H9 (cell line): ENCODE measurements around the gene SYT17. TPM values are rescaled to one million over a fixed set of nuclear protein-coding genes. Genes with fewer than 3 reads are reported as not detected.

ENCODE experiments used
- DNase-seq: peaks from one replicate; pipeline ENCODE4 v3.0.0-alpha.2; 2017
- H2AFZ ChIP-seq: one replicate; pipeline ENCODE4 v1.6.1; 2013; ENCODE audit warnings: mild to moderate bottlenecking, low read length, control low read depth, moderate library complexity
- H2AK5ac ChIP-seq: 2 replicates; pipeline ENCODE4 v1.6.1; 2013; ENCODE audit warnings: low read length, control low read depth, mixed read lengths; ENCODE audit not compliant: insufficient read length
- H2BK120ac ChIP-seq: one replicate; pipeline ENCODE4 v1.6.1; 2013; ENCODE audit warnings: low read depth, mild to moderate bottlenecking, low read length, control low read depth, inconsistent platforms; ENCODE audit not compliant: poor library complexity, severe bottlenecking
- H2BK12ac ChIP-seq: 2 replicates; pipeline ENCODE4 v1.6.1; 2013; ENCODE audit warnings: low read length, control low read depth, mixed read lengths, low read depth; ENCODE audit not compliant: insufficient read length
- H2BK15ac ChIP-seq: 2 replicates; pipeline ENCODE4 v1.6.1; 2013; ENCODE audit warnings: low read depth, low read length, control low read depth
- H2BK20ac ChIP-seq: one replicate; pipeline ENCODE4 v1.6.1; 2013; ENCODE audit warnings: low read depth, mild to moderate bottlenecking, low read length, control low read depth, inconsistent platforms; ENCODE audit not compliant: poor library complexity, severe bottlenecking
- H2BK5ac ChIP-seq: 2 replicates; pipeline ENCODE4 v1.6.1; 2013; ENCODE audit warnings: low read length, control low read depth, mixed read lengths; ENCODE audit not compliant: insufficient read length
- H3K14ac ChIP-seq: 2 replicates; pipeline ENCODE4 v1.6.1; 2013; ENCODE audit warnings: low read length, control low read depth; ENCODE audit not compliant: insufficient read depth
- H3K18ac ChIP-seq: 2 replicates; pipeline ENCODE4 v1.6.1; 2013; ENCODE audit warnings: low read depth, mild to moderate bottlenecking, mixed read lengths, low read length, control low read depth; ENCODE audit not compliant: insufficient read length
- H3K23ac ChIP-seq: 2 replicates; pipeline ENCODE4 v1.6.1; 2013; ENCODE audit warnings: low read length, control low read depth, mixed read lengths, low read depth; ENCODE audit not compliant: insufficient read length
- H3K23me2 ChIP-seq: 2 replicates; pipeline ENCODE4 v1.6.1; 2013; ENCODE audit warnings: low read depth, mild to moderate bottlenecking, mixed read lengths, low read length, control low read depth; ENCODE audit not compliant: insufficient read length, poor library complexity, severe bottlenecking
- H3K27ac ChIP-seq: 2 replicates; pipeline ENCODE4 v1.5.1; 2013; ENCODE audit warnings: low read length, control low read depth, mixed read lengths, low read depth; ENCODE audit not compliant: insufficient read length
- H3K27me3 ChIP-seq: 2 replicates; pipeline ENCODE4 v1.6.1; 2013; ENCODE audit warnings: low read length, control low read depth, inconsistent platforms; ENCODE audit not compliant: insufficient read depth
- H3K4ac ChIP-seq: 2 replicates; pipeline ENCODE4 v1.6.1; 2013; ENCODE audit warnings: low read depth, mild to moderate bottlenecking, control low read depth, inconsistent platforms, low read length, moderate library complexity
- H3K4me1 ChIP-seq: 2 replicates; pipeline ENCODE4 v1.6.1; 2013; ENCODE audit warnings: low read length, control low read depth, inconsistent platforms; ENCODE audit not compliant: insufficient read depth
- H3K4me2 ChIP-seq: 2 replicates; pipeline ENCODE4 v1.6.1; 2013; ENCODE audit warnings: low read length, control low read depth, mixed read lengths; ENCODE audit not compliant: insufficient read length, insufficient read depth
- H3K56ac ChIP-seq: 2 replicates; pipeline ENCODE4 v1.6.1; 2013; ENCODE audit warnings: low read depth, mild to moderate bottlenecking, mixed read lengths, low read length, control low read depth; ENCODE audit not compliant: insufficient read length
- H3K79me1 ChIP-seq: 2 replicates; pipeline ENCODE4 v1.6.1; 2013; ENCODE audit warnings: low read depth, mild to moderate bottlenecking, moderate library complexity, low read length, control low read depth, inconsistent platforms; ENCODE audit not compliant: insufficient read depth, poor library complexity, severe bottlenecking
- H3K79me2 ChIP-seq: 2 replicates; pipeline ENCODE4 v1.6.1; 2013; ENCODE audit warnings: low read length, control low read depth, inconsistent platforms; ENCODE audit not compliant: insufficient read depth
- H3K9ac ChIP-seq: 2 replicates; pipeline ENCODE4 v1.6.1; 2013; ENCODE audit warnings: low read length, control low read depth, mixed read lengths; ENCODE audit not compliant: insufficient read length; ENCODE audit errors: extremely low read depth
- H3K9me3 ChIP-seq: one replicate; pipeline ENCODE4 v1.6.1; 2013; ENCODE audit warnings: low read depth, low read length, inconsistent platforms; ENCODE audit not compliant: control insufficient read depth
- H3T11ph ChIP-seq: one replicate; pipeline ENCODE4 v1.6.1; 2013; ENCODE audit warnings: mild to moderate bottlenecking, low read length, control low read depth, inconsistent platforms
- H4K20me1 ChIP-seq: one replicate; pipeline ENCODE4 v1.6.1; 2013; ENCODE audit not compliant: control insufficient read depth, insufficient read length, insufficient read depth
- H4K5ac ChIP-seq: 2 replicates; pipeline ENCODE4 v1.6.1; 2013; ENCODE audit warnings: low read depth, mild to moderate bottlenecking, mixed read lengths, low read length, control low read depth; ENCODE audit not compliant: insufficient read length
- H4K8ac ChIP-seq: replicated peaks from 2 replicates; pipeline ENCODE4 v1.6.1; 2013; ENCODE audit warnings: low read length, control low read depth, mixed read lengths, low read depth; ENCODE audit not compliant: insufficient read length
- H4K91ac ChIP-seq: 2 replicates; pipeline ENCODE4 v1.6.1; 2013; ENCODE audit warnings: low read depth, mild to moderate bottlenecking, moderate library complexity, mixed read lengths, low read length, control low read depth; ENCODE audit not compliant: insufficient read length
- H3K27ac Mint-ChIP-seq, 3 experiments: 2 replicates in 2 of 3; 3 replicates in 1 of 3; pipeline ENCODE4 v1.8.0; 2020 to 2021; ENCODE audit warnings: mixed read lengths in 3 of 3, mild to moderate bottlenecking in 1 of 3, moderate library complexity in 1 of 3
- H3K27me3 Mint-ChIP-seq: 2 replicates; pipeline ENCODE4 v1.8.0; 2021; ENCODE audit warnings: low read depth, mild to moderate bottlenecking, moderate library complexity, mixed read lengths
- H3K36me3 Mint-ChIP-seq, 3 experiments: 2 replicates in 2 of 3; 3 replicates in 1 of 3; pipeline ENCODE4 v1.8.0; 2020 to 2021; ENCODE audit warnings: low read depth in 3 of 3, mixed read lengths in 3 of 3; ENCODE audit not compliant: insufficient read depth in 1 of 3
- H3K4me1 Mint-ChIP-seq, 2 experiments: 2 replicates each; pipeline ENCODE4 v1.8.0; 2020; ENCODE audit warnings: mixed read lengths in 2 of 2
- H3K4me3 Mint-ChIP-seq, 2 experiments: 2 replicates in 1 of 2; 3 replicates in 1 of 2; pipeline ENCODE4 v1.8.0; 2020 to 2021; ENCODE audit warnings: mild to moderate bottlenecking in 2 of 2, mixed read lengths in 2 of 2, moderate library complexity in 1 of 2
- H3K9me3 Mint-ChIP-seq, 2 experiments: 2 replicates in 1 of 2; 3 replicates in 1 of 2; pipeline ENCODE4 v1.8.0; 2020; ENCODE audit warnings: mild to moderate bottlenecking in 2 of 2, mixed read lengths in 2 of 2, moderate library complexity in 1 of 2
- whole genome bisulfite sequencing: extraction: QIAGEN DNeasy Blood & Tissue Kit; methylation state at CpG from one replicate; pipeline ENCODE4 v1.1.7; 2013; ENCODE audit warnings: missing lambda C conversion rate, low lambda C conversion rate, mixed read lengths; ENCODE audit not compliant: insufficient read length; ENCODE audit errors: extremely low coverage; 5-methylcytosine and 5-hydroxymethylcytosine counted together
- total RNA-seq: library from RNA; stranded (reverse); gene quantifications from 2 replicates; pipeline ENCODE4 v1.2.1, GENCODE V29; 2021
- TF ChIP-seq, protein P1 (sequence below): fragments of 200-600 bp; sonication (generic); conservative IDR thresholded peaks from 3 replicates; pipeline ENCODE4 v1.8.0; 2021; ENCODE audit warnings: antibody characterized with exemption, mild to moderate bottlenecking

Gene SYT17
- total RNA-seq, 1 experiment from 2014 or later = 3.0 TPM

DNA sequence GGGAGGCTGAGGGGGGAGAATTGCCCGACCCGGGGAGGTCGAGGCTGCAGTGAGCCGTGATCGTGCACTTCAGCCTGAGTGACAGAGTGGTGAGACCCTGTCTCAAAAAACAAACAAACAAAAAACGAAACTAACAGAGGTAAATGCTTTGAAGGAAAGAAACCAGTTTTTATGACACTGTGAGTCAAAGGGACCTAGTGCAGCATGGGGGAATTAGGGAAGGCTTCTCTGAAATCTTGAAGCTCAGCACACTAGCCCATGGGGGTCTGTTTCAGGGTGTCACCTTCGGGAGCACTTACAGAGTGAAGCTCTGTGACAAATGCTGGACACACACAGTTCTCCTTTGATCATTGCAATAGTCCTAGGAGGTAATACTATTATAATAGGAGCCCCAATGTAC, 37.7 kb upstream of the SYT17 start:
- TF ChIP-seq, protein P1, sequence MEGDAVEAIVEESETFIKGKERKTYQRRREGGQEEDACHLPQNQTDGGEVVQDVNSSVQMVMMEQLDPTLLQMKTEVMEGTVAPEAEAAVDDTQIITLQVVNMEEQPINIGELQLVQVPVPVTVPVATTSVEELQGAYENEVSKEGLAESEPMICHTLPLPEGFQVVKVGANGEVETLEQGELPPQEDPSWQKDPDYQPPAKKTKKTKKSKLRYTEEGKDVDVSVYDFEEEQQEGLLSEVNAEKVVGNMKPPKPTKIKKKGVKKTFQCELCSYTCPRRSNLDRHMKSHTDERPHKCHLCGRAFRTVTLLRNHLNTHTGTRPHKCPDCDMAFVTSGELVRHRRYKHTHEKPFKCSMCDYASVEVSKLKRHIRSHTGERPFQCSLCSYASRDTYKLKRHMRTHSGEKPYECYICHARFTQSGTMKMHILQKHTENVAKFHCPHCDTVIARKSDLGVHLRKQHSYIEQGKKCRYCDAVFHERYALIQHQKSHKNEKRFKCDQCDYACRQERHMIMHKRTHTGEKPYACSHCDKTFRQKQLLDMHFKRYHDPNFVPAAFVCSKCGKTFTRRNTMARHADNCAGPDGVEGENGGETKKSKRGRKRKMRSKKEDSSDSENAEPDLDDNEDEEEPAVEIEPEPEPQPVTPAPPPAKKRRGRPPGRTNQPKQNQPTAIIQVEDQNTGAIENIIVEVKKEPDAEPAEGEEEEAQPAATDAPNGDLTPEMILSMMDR = no peak
- H3K79me1 ChIP-seq = no peaks in the 10 kb centered on the region
- H3K14ac ChIP-seq = no peak overlapping the region
- H2BK20ac ChIP-seq = no peak overlapping the region
- H3K4me1 Mint-ChIP-seq = peaks cover 19 to 20% of the 10 kb centered on the region in 2 experiments
- H3K27me3 ChIP-seq = no peaks in the 10 kb centered on the region
- DNase-seq = no peak
- no peak overlapping the region for H3K4ac ChIP-seq
- H3T11ph ChIP-seq = no peak overlapping the region
- no peak overlapping the region for H2BK12ac ChIP-seq
- no CpG with 5 or more reads among the region's 7 CpGs for WGBS
- no peaks in the 10 kb centered on the region for H3K36me3 Mint-ChIP-seq
- H3K27ac Mint-ChIP-seq = peak overlapping the region in 1 of 3 experiments; percentile 27; a peak in 2 of 7 replicates
- no peaks in the 10 kb centered on the region for H4K20me1 ChIP-seq
- no peak overlapping the region for H4K8ac ChIP-seq
- H2AFZ ChIP-seq = no peak overlapping the region
- H3K27me3 Mint-ChIP-seq = peaks cover 3% of the 10 kb centered on the region; the same call in 1 of the 2 replicates
- H2BK120ac ChIP-seq = no peak overlapping the region
- H3K23ac ChIP-seq = no peak overlapping the region
- H3K79me2 ChIP-seq = no peaks in the 10 kb centered on the region
- H3K4me3 Mint-ChIP-seq = no peak overlapping the region
- H3K23me2 ChIP-seq = peaks cover 3% of the 10 kb centered on the region
- H4K91ac ChIP-seq = no peak overlapping the region
- H4K5ac ChIP-seq = no peak overlapping the region
- H3K18ac ChIP-seq = no peak overlapping the region
- no peak overlapping the region for H2BK15ac ChIP-seq
- peaks cover 7% of the 10 kb centered on the region in 2 experiments; a peak in 3 of 5 replicates for H3K9me3 Mint-ChIP-seq
- no peak overlapping the region for H3K27ac ChIP-seq
- no peak overlapping the region for H2BK5ac ChIP-seq
- peaks cover 7% of the 10 kb centered on the region for H3K9me3 ChIP-seq
- no peak overlapping the region for H3K4me2 ChIP-seq
- H3K4me1 ChIP-seq = no peaks in the 10 kb centered on the region
- H3K9ac ChIP-seq = no peak overlapping the region
- H3K56ac ChIP-seq = no peak overlapping the region
- H2AK5ac ChIP-seq = no peak overlapping the region
